Measurements from ENCODE around the gene KCNK3.

KCNK3 gene

GRCh38 chr2:26723991-26724750 is 31.6 kb downstream of the KCNK3 start:
- no peaks in the 10 kb centered on the region for H3K36me3 Mint-ChIP-seq (ENCODE audit: insufficient read depth)
- H3K9me3 Mint-ChIP-seq, result no peaks in the 10 kb centered on the region
- DNase-seq (ENCODE audit: low spot score in 2 of 2) (no peak), ATAC-seq (replicated peaks; ENCODE audit: extremely low read depth, poor library complexity, severe bottlenecking) (no peak)
- H3K27ac Mint-ChIP-seq (ENCODE audit: low read depth), result no peak overlapping the region
- peaks cover 7% of the 10 kb centered on the region for H3K27me3 Mint-ChIP-seq
- H3K4me3 Mint-ChIP-seq, result no peak overlapping the region
- no peaks in the 10 kb centered on the region for H3K4me1 Mint-ChIP-seq

- H3K4me3 Mint-ChIP-seq, result no peak overlapping the region
- ATAC-seq (replicated peaks; ENCODE audit: extremely low read depth, poor library complexity, severe bottlenecking) (no peak), DNase-seq (ENCODE audit: low spot score in 2 of 2) (no peak)
- H3K27ac Mint-ChIP-seq (ENCODE audit: low read depth), result no peak overlapping the region
- H3K4me1 Mint-ChIP-seq, result no peaks in the 10 kb centered on the region
- no peaks in the 10 kb centered on the region for H3K9me3 Mint-ChIP-seq
- H3K27me3 Mint-ChIP-seq, result peaks cover 9% of the 10 kb centered on the region
- no peaks in the 10 kb centered on the region for H3K36me3 Mint-ChIP-seq (ENCODE audit: insufficient read depth)
These were observed 32.4 kb downstream of the KCNK3 start for GRCh38 chr2:26724784-26725520.

DNA sequence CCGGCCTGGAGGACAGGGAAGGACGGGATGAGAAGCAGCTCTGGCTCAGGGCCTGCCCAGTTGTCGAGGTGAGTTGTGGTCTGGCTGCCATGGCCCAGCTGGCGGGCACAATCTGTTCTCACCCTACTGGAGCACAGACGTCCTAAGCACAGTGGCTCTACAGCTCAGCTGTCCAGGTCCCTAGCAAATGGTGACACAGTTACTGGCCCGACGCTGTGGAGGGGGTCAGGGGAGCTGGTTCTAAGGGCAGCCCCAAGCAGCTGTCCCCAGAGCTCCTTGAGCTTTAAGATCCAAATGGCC is 32.9 kb downstream of the KCNK3 start:
- no peaks in the 10 kb centered on the region for H3K36me3 Mint-ChIP-seq (ENCODE audit: insufficient read depth)
- no peak overlapping the region for H3K4me3 Mint-ChIP-seq
- peaks cover 12% of the 10 kb centered on the region for H3K27me3 Mint-ChIP-seq
- no peaks in the 10 kb centered on the region for H3K4me1 Mint-ChIP-seq
- ATAC-seq (replicated peaks; ENCODE audit: extremely low read depth, poor library complexity, severe bottlenecking) (no peak), DNase-seq (ENCODE audit: low spot score in 2 of 2) (no peak)
- H3K27ac Mint-ChIP-seq (ENCODE audit: low read depth), result no peak overlapping the region
- no peaks in the 10 kb centered on the region for H3K9me3 Mint-ChIP-seq

GRCh38 chr2:26726228-26726627 is 33.7 kb downstream of the KCNK3 start:
- no peak for ATAC-seq (replicated peaks; ENCODE audit: extremely low read depth, poor library complexity, severe bottlenecking)

GRCh38 chr2:26727641-26728561 is 35.4 kb downstream of the KCNK3 start:
- Mint-ChIP-seq H3K36me3 (ENCODE audit: insufficient read depth) (no peaks in the 10 kb centered on the region), H3K4me3 (no peak overlapping the region), H3K27me3 (peaks cover 36% of the 10 kb centered on the region), H3K4me1 (no peaks in the 10 kb centered on the region), H3K9me3 (no peaks in the 10 kb centered on the region), H3K27ac (ENCODE audit: low read depth) (no peak overlapping the region)
- no peak for DNase-seq (ENCODE audit: low spot score in 2 of 2)
- ATAC-seq (replicated peaks; ENCODE audit: extremely low read depth, poor library complexity, severe bottlenecking), result no peak

More at GRCh38 chr2:26726228-26726627, 33.7 kb downstream of the KCNK3 start:
- no peaks in the 10 kb centered on the region for H3K4me1 Mint-ChIP-seq
- no peaks in the 10 kb centered on the region for H3K9me3 Mint-ChIP-seq
- H3K4me3 Mint-ChIP-seq, result no peak overlapping the region
- DNase-seq (ENCODE audit: low spot score in 2 of 2), result no peak
- peaks cover 19% of the 10 kb centered on the region for H3K27me3 Mint-ChIP-seq
- H3K36me3 Mint-ChIP-seq (ENCODE audit: insufficient read depth), result no peaks in the 10 kb centered on the region
- no peak overlapping the region for H3K27ac Mint-ChIP-seq (ENCODE audit: low read depth)

DNA sequence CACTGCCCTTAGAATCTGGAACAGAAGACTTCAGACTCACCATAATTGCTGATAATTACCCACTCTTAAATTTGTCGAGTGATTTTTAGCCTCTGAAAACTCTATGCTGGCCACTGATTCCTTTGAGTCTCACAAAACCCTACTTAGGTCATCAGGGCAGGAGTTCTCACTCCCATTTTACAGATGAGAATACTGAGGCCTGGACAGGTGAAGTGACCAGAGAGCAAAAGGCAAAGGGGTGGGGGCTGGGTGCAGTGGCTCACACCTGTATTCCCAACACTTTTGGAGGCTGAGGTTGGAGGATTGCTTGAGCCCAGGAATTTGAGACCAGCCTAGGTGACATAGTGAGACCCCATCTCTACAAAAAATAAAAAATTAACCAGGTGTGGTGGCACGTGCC is 36.8 kb downstream of the KCNK3 start:
- ATAC-seq (replicated peaks; ENCODE audit: extremely low read depth, poor library complexity, severe bottlenecking), result no peak
- Mint-ChIP-seq H3K27ac (ENCODE audit: low read depth) (no peak overlapping the region), H3K27me3 (peaks cover 47% of the 10 kb centered on the region)

GRCh38 chr2:26730549-26731344 is 38.2 kb downstream of the KCNK3 start:
- ATAC-seq (replicated peaks; ENCODE audit: extremely low read depth, poor library complexity, severe bottlenecking) (no peak), DNase-seq (ENCODE audit: low spot score in 2 of 2) (no peak)
- Mint-ChIP-seq H3K4me3 (no peak overlapping the region), H3K27ac (ENCODE audit: low read depth) (no peak overlapping the region), H3K27me3 (peaks cover 61% of the 10 kb centered on the region), H3K36me3 (ENCODE audit: insufficient read depth) (no peaks in the 10 kb centered on the region), H3K4me1 (no peaks in the 10 kb centered on the region), H3K9me3 (no peaks in the 10 kb centered on the region)

More for the DNA sequence above, 36.8 kb downstream of the KCNK3 start:
- H3K4me3 Mint-ChIP-seq, result no peak overlapping the region
- H3K9me3 Mint-ChIP-seq, result no peaks in the 10 kb centered on the region
- H3K4me1 Mint-ChIP-seq, result no peaks in the 10 kb centered on the region
- no peak for DNase-seq (ENCODE audit: low spot score in 2 of 2)
- H3K36me3 Mint-ChIP-seq (ENCODE audit: insufficient read depth), result no peaks in the 10 kb centered on the region

GRCh38 chr2:26731714-26732113 is 39.2 kb downstream of the KCNK3 start:
- no peak overlapping the region for H3K27ac Mint-ChIP-seq (ENCODE audit: low read depth)
- H3K36me3 Mint-ChIP-seq (ENCODE audit: insufficient read depth), result no peaks in the 10 kb centered on the region
- H3K27me3 Mint-ChIP-seq, result peaks cover 62% of the 10 kb centered on the region

GRCh38 chr2:26732446-26732845 is 39.9 kb downstream of the KCNK3 start:
- H3K4me1 Mint-ChIP-seq, result no peaks in the 10 kb centered on the region

More at GRCh38 chr2:26731714-26732113, 39.2 kb downstream of the KCNK3 start:
- no peak for DNase-seq (ENCODE audit: low spot score in 2 of 2)
- Mint-ChIP-seq H3K4me1 (no peaks in the 10 kb centered on the region), H3K9me3 (no peaks in the 10 kb centered on the region), H3K4me3 (no peak overlapping the region)
- ATAC-seq (replicated peaks; ENCODE audit: extremely low read depth, poor library complexity, severe bottlenecking), result no peak

GRCh38 chr2:26733413-26733812 is 40.9 kb downstream of the KCNK3 start:
- Mint-ChIP-seq H3K27ac (ENCODE audit: low read depth) (no peak overlapping the region), H3K27me3 (peaks cover 74% of the 10 kb centered on the region), H3K9me3 (no peaks in the 10 kb centered on the region), H3K4me1 (no peaks in the 10 kb centered on the region), H3K4me3 (no peak overlapping the region), H3K36me3 (ENCODE audit: insufficient read depth) (no peaks in the 10 kb centered on the region)
- ATAC-seq (replicated peaks; ENCODE audit: extremely low read depth, poor library complexity, severe bottlenecking), result no peak
- no peak for DNase-seq (ENCODE audit: low spot score in 2 of 2)

More at GRCh38 chr2:26732446-26732845, 39.9 kb downstream of the KCNK3 start:
- DNase-seq (ENCODE audit: low spot score in 2 of 2), result no peak
- H3K27ac Mint-ChIP-seq (ENCODE audit: low read depth), result no peak overlapping the region
- no peak overlapping the region for H3K4me3 Mint-ChIP-seq
- peaks cover 70% of the 10 kb centered on the region for H3K27me3 Mint-ChIP-seq
- no peak for ATAC-seq (replicated peaks; ENCODE audit: extremely low read depth, poor library complexity, severe bottlenecking)
- no peaks in the 10 kb centered on the region for H3K9me3 Mint-ChIP-seq
- H3K36me3 Mint-ChIP-seq (ENCODE audit: insufficient read depth), result no peaks in the 10 kb centered on the region

- no peaks in the 10 kb centered on the region for H3K9me3 Mint-ChIP-seq
- H3K27me3 Mint-ChIP-seq, result peaks cover 65% of the 10 kb centered on the region
- ATAC-seq (replicated peaks; ENCODE audit: extremely low read depth, poor library complexity, severe bottlenecking) (no peak), DNase-seq (ENCODE audit: low spot score in 2 of 2) (no peak)
- no peaks in the 10 kb centered on the region for H3K4me1 Mint-ChIP-seq
- no peaks in the 10 kb centered on the region for H3K36me3 Mint-ChIP-seq (ENCODE audit: insufficient read depth)
- no peak overlapping the region for H3K4me3 Mint-ChIP-seq
- no peak overlapping the region for H3K27ac Mint-ChIP-seq (ENCODE audit: low read depth)
These were observed 42.6 kb downstream of the KCNK3 start for GRCh38 chr2:26735097-26735496.
